GM19452 (cell line): ENCODE measurements around the gene DNAJB14.
"Not testable (repeated sequence)": the region's sequence is repeated elsewhere in the genome, so short reads cannot be mapped to it uniquely, and the experiment has no call there.

Experiments
- ATAC-seq: cut with Tn5 transposase; IDR thresholded peaks from one replicate; pipeline ENCODE4 v1.9.1; 2021; ENCODE audit not compliant: unreplicated experiment

DNAJB14 gene

DNA sequence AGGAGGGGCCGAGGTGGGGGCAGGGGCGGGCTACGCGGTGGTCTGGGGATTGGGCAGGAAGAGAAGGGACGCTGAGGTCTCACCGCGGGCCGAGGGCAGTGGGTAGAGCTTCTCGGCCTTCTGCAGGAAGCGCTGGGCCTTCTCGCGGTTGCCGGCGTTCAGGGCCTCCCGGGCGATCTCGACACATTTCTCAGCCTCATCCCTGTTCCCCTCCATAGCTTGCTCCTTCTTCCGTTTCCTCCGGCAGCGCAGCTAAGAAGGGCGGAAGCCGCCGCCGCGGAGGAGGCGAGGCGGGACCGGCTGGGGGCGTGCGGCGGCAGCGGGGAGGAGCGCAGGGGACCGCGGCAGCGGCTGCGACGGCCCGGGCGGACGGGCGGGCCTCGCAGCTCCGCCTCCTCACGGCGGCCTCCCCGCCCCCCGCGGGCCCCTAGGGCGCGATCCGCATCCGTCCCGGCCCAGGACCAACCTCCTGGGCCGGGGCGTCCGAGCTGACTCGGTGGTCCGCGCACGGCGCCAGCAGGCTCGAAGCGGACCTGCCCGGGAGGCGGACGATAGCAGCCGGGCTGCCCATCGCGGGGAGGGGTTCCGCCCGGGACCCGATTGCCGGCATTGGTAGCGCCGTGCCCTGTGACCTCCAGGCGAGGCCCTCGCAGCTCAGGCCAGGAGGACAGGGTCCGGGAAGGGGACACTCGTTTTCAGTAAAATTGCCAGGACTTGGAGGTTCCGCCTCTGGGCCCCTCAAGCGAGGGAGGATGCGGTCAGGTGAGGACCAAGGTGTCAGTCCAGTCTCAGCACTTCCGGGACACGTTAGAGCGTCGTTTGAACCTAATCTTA lies at the start of gene DNAJB14:
TSS of gene DNAJB14 (minus strand) at position 263 of the 834 bp plus-strand sequence. CDS start at position 216, 47 bp downstream.
- peak; percentile 43 for ATAC-seq

DNA sequence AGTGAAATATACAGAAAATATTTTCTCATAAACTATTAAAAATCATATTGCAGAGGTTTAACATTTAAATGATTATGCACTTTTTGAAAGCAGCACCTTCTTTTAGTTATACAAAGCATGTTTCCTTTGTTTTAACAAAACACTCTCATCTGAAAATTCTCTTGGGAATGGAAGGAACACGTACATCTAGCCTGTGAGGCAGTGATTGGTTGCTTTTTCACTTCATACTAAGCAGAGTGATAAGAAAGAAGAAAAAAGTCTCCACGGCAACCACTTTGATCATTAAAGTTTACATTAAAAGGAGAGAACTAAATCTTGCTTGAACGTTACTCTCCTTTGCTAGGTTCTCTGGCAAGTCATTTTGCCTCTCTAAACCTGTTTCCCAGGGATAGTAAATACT lies 45.3 kb upstream of the DNAJB14 start:
- ATAC-seq: no peak

DNA sequence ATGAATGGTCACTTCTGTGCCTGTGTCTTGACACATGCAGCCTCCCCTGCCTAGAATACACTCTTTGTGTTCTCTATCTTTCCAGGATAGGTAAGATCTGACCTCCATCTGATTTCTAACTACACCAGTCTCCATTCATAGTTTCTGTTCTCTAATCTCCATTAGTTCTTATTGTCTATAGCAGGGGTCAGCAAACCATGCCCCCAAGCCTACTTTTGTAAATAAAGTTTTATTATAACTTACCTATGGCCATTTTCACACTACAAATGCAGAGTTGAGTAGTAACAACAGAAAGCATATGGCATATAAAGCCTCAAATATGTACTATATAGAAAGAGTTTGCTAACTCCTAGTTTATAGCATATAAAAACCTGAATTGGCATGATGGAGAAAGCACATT lies 41.3 kb upstream of the DNAJB14 start:
- ATAC-seq: no peak

DNA sequence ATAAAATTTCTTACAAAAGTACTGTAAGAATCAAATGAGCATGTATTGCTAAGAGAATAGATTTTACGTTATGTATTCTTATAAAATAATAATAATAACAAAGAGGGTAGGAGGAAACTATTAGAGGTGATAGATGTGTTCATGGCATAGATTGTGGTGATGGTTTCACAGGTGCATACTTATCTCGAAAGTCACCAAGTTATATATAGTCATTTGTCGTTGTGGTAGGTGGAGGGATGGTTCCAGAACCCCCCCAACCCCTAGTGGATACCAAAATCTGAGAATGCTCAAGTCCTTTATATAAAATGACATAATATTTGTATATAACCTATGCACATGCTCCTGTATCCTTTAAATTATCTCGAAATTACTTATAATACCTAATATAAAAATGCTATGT lies 40.4 kb upstream of the DNAJB14 start:
- no peak for ATAC-seq

DNA sequence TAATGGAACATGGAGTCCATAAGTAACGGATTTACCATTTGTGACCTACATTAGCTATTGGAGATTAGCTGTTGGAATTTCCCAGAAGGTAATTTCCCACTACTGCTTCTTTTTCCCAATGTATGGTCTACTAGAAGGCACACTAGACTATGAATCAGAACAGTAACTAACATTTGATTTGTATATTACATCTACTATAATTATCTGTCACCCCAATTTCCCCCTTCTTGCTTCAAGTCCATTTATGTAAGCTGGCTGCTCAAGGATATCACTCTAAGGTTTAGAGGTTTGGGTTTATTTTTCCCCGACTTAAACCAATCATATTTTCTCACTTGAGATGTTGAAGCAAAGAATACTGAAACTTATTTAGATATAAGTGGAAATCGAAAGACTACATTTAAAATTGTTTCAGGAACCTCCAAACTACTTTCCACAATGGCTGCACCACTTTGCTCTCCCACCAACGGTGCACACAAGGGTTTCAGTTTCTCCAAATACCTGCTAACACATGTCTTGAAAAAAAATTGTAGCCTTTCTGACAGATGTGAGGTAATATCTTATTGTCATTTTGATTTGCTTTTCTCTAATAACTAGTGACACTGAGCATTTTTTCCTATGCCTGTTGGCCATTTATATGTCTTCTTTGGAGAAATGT lies 37.0 kb upstream of the DNAJB14 start:
- ATAC-seq: no peak

DNA sequence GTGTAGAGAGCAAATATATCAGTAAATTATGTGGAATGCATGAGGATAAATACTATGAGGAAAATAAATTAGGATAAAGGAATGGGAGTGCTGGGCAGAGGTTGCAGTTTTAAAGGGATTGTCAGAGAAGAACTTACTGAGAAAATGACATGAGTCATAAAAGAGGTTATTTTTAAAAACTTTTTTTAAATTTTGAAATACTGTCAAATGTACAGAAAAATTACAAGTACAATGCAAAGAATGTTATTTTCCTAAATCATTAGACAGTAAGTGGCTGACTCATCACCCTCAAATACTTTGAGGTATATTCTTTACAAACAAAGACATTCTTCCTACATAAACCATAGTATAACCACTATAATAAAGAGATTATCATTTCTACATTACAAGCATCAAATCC lies 33.5 kb upstream of the DNAJB14 start:
- no peak for ATAC-seq

DNA sequence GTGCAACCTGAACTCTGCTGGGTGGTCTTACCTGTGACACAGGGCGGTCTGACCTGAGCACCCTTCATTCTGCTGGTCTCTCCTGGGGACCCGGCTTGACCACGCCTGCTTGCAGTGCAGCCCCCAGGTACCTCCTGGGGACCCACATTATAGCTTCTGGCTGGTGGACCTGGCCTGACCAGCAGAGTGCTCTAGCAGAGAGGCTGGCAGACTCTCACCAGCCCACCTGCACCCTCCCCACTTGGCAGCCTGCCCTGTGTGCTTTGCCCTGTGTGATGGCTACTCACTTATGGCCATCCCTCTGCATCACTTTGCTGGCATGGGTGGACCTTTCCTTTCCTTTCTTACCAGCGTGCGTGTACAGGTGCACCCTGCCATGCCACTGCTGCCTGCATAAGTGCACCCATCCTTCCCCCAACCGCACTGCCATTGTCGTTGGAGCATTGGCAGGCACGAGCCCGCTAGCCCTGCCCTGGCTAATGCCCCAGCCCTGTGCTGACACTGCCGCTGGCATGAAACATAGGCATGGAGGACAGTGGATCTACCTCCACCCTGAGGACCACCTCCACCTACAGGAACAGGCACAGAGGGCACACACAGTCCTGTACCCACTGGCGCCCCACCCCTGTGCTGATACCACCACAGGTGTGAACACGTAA lies 25.2 kb upstream of the DNAJB14 start:
- no peak for ATAC-seq

DNA sequence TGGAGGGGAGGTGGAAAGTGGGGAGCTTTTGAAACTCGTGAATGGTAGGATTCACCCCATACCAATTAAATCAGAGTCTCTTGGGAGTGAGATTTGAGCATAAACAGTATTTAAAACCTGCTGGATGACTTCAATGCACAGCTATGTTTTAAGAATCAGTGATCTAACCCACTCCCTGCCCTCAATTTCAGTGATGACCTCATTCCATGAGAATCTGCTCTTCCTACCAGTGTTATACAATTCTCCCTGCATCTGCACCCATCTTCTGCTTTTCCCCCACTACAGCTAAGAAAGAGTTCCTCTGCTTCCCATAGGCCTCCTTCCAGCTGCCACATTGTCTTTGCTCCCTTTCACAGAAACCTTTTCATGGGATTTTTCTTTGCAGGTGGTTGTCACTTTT lies 21.9 kb upstream of the DNAJB14 start:
- ATAC-seq: no peak

DNA sequence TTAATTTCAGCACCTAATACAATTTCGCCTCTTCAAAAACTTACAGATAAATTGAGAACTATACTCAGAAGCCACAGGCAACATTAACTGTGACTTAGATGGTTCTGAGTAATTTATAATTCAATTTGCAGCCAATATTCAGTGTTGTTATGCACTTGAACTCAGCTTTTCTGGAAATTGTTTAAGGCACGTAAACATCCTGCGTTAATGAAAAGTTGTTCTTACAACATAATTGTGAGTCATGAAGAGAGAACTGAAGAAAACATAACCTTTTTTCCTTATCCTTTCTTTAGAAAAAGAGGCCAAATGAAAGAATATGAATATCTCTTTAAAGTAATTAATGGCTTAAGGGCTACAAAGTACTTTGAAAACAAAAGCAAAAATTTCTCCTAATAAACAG lies 20.3 kb upstream of the DNAJB14 start:
- ATAC-seq: no peak

DNA sequence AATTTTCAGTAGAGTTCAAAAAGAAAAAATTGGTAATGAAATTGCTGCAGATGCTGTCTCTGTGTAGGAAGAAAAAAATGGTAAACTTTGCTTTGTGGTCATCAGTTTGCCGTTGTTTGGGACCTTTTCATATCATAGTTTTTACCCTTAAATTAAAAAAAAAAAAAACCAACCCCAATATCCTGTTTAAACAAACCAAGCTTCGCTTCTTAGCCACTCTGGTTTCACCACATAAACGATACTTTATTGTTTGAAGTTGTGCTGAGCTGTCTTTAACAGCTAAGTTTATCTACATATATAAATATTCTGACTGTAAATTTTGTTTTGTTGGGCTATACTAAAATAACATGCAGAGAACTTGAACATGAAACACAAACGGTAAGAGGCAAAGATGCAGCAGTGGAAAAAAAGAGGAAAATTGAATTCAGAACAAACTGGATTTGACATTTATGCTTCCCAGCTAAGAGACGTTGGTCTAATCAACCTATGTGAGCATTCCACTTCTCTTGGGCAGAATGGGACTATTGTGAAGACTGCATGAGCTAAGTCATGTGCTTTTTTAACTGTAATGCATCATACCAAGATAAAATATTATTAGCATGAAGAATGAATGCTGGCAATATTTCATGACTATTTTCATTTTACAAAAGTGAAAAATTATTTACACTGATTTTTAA lies 19.4 kb upstream of the DNAJB14 start:
- no peak for ATAC-seq

DNA sequence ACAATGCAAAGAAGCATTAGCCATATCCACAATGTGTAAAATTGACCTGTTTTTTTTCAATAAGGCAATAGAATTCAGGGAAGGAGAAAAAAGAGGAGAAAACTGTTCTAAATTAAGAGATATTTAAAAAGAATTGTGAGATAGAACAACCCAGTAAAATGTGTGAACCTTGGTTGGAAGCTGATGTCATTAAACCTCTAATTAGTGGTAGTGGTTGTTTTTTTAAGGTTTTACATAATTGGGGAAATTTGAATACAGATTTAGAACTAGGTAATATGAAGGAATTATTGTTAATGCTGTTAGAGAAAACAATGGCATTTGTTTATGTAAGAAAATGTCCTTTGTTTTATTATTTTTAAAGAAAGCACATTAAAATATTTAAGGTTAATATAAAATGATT lies 18.8 kb upstream of the DNAJB14 start:
- ATAC-seq: no peak

DNA sequence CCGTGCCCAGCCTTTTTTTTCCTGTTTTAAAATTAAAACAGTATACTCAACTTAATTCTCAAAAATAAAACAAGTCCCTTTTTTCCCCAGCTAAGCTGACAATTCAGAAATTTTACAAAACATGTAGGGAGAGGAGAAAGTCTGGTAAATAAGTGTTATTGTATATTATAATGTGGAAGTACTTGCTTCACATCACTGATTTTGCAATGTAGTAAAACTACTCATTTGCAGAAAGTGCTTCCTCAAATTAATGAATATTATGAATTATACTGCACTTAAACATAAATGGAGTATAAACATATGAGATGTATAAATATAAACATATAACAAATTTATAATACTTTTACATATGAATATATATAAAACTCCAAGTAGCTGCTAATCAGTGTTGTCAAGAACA lies 15.3 kb upstream of the DNAJB14 start:
- no peak for ATAC-seq

DNA sequence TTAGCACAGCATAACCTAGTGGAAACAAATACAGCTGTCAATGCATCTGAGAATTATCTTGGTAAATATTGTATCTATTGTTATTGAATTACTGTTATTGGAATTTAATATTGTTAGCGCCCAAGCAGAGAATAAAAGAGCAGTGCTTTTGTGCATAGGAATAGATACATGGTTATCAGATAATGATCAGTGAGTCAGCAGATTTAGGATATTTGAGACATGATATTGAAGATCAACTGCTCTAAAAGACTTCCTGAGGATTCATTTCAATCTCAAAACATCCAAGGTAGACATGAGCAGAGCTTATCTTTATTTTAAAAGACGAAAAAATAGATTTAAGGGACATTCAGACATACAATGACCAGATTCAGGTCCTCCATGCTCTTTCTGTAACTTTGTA lies 14.2 kb upstream of the DNAJB14 start:
- no peak for ATAC-seq

DNA sequence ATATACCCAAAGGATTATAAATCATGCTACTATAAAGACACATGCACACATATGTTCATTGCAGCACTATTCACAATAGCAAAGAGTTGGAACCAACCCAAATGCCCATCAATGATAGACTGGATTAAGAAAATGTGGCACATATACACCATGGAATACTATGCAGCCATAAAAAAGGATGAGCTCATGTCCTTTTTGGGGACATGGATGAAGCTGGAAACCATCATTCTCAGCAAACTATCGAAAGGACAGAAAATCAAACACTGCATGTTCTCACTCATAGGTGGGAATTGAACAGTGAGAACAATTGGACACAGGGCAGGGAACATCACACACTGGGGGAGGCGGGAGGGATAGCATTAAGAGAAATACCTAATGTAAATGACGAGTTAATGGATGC lies 11.8 kb upstream of the DNAJB14 start:
- not testable (repeated sequence) for ATAC-seq

DNA sequence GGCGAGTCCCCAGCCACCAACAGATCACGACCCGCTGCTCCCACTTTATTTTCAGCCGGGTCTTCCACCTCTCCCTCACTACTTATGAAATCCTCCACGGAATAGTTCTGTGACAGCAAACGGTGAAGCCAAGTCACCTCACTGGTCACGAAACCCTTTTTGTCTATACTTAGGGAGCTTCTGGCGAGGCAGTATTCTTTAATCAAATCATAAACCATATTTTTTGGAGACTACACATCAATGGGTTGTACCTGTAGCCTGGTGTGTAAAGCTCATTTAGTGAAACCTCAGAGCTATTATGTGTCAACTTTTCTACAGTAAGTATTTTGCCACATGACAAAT lies 4.5 kb upstream of the DNAJB14 start:
- ATAC-seq: no peak

DNA sequence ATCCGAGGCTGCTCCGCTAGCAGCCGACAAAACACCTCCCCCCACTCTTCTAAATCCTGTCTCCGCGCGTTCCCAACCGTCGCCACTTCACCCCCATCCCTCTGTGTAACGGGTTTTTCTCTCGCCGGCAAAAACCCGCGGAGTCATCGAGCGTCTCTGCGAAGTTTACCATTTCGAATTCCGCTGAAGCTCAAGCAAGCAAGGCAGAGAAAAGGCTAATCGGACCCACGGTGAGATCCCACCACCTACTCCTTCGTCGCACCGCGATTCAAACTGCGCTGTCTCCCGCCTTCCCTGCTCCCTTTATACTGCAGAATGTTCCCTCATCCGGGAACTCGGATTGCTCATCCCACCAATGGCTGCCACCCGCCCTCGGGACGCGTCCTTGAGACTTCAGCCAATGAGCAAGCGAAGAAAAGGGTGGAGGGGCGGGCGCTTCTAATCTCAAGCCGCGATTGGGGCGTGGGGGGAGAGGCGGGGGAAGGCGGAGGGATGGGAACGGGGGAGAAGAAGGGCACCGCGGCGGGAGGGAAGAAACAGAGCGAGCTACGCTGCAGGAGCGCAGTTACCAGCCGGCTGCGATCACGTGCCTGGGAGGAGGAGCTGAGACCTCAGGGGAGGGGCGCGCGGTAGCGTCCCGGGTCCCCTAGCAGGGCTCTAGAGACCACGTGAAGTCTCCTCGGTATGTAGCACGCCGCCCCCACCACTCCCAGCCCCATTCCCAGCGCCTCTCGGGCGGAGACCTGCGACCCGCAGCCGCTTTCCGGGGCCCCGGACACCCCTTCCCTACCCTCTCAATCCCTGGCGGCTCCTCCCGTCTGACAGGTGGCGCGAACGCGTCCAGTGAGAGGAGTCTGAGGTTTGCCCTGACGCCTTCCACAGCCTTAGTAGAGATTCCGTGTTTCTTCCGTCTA lies 3.8 kb upstream of the DNAJB14 start, which contains the start of gene H2AZ1:
TSS of gene H2AZ1 (minus strand) at position 277 of the 914 bp plus-strand sequence. CDS start at position 172, 105 bp downstream.
- peak; percentile 52 for ATAC-seq

DNA sequence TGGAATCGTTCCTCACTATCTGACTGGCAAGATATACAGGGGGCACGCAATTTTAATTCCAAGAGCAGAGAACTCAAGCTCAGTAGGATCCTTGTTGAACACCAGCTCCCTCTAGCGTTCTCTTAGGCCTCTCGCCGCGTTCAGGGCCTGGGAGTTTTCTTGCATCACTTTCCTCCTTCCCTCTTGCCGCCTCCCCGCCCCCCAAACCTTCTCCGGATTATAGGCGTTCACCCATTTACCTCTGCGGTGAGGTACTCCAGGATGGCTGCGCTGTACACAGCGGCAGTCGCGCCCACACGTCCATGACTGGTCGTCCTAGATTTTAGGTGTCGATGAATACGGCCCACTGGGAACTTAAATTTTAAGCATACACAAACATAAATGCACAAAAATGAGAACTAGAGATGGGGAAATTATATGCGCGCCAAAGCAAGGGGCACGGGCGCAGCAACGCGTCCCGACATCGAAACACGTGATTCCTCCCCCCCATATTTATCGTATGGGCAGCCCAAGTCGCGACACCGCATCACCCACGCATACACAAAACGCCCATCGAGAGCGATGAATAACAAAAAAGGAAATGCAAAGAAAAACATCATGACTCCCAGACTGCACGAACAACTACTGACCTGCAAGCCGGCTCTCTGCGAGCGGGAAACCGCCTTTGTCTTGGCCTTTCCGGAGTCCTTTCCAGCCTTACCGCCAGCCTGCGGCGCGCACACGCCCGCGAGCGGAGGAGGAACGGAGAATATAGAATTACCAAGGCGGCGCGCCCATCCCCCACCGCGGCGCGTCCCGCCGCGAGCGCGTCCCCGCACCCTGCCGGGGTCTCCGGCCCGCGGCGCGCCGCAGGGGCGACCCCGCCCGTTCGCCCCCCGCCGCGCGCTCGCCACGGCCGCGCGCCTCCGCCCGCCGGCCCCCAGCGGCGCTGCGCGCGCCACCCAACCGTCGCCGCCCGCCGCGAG lies 2.9 kb upstream of the DNAJB14 start:
- peak; percentile 21 for ATAC-seq

DNA sequence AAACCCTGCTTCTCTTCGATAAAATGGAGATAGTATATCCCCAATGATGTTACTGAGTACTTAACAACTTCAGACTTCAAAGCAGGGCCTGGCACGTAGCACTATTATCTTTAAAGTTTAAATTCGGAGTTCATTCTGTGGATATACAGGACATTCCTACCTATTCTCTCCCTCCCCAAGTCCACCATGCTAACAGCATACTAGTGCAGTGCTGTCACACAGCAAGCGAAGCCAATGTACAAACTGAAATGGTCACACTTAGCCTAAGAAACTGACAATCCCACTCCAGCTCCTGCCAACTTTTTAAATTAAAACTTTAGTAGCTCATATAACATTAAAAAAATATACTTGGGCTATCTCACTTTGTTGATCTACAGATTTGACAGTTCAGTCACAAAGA lies 1.2 kb upstream of the DNAJB14 start:
- ATAC-seq: no peak

DNA sequence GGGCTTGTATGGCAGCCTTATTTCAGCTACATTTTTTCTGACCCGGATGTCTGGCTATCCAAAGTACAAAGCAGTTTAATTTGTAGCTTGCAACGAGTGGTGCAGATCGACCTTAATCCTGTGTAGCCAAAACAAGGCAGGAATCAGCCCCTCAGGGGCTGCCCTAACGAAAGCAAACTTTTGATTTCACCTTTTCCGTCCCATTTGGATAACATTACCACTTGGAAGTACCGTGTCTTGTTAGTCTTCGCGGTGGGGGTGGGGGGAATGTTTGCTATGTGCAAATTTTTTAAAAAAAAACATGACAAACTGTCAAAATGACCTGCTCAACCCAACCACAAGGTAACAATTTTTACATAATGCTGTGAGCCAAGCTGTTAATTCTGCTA lies 766 bp upstream of the DNAJB14 start:
- ATAC-seq: no peak
